ENCODE measurements around the gene IFT22.

GRCh38 chr7:101367676-101368075, 46.1 kb upstream of the IFT22 start:
- TF ChIP-seq, protein P1, sequence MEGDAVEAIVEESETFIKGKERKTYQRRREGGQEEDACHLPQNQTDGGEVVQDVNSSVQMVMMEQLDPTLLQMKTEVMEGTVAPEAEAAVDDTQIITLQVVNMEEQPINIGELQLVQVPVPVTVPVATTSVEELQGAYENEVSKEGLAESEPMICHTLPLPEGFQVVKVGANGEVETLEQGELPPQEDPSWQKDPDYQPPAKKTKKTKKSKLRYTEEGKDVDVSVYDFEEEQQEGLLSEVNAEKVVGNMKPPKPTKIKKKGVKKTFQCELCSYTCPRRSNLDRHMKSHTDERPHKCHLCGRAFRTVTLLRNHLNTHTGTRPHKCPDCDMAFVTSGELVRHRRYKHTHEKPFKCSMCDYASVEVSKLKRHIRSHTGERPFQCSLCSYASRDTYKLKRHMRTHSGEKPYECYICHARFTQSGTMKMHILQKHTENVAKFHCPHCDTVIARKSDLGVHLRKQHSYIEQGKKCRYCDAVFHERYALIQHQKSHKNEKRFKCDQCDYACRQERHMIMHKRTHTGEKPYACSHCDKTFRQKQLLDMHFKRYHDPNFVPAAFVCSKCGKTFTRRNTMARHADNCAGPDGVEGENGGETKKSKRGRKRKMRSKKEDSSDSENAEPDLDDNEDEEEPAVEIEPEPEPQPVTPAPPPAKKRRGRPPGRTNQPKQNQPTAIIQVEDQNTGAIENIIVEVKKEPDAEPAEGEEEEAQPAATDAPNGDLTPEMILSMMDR (IDR thresholded peaks at IDR 0.05), result no peak
- TF ChIP-seq POLR2A (IDR thresholded peaks at IDR 0.05), result no peak

Data from breast epithelium (tissue), 3 donors.